ENCODE results near the gene CDK9.
"Not testable (repeated sequence)": the region's sequence is repeated elsewhere in the genome, so short reads cannot be mapped to it uniquely, and the experiment has no call there.

Gene CDK9

DNA sequence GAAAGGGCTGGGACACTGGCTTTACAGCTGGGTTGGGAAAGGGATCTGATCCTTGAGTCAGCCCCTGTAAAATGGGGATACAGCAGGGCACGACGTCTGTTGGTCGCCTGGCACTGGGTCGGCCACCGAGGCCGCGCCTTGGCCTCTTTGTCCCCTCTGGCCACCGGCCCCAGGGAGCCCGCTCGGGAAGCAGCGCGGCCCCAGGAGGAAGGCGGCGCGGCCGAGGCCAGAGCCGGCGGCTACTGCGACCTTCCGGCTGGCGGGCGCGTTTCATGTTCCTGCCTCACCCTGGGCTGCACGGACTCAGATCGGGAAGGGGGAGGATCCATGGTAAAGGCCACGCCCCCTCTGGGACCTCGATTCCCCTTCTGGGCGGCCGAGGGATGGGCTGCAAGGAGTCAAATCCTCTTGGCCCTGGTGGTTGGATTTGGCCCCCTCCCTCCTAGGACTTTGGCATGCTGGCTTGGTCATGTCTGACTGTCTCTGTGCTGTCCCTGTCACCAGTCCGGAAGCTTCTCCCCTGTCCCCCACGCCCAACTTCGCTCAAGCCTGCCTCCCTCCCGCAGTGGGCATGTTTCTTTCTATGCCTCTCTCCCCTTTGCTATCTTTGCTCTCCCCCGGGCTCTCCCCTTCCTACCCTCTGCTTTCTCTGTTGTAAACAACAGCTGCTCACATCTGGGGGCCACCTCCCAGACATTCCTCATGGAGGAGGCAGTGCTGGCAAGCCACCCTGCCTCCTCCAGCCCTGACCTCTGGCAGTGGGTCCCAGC is 42.6 kb downstream of the CDK9 start:
- DNase-seq, result no peak

- DNase-seq, result no peak
These were observed 43.5 kb downstream of the CDK9 start for GRCh38 chr9:127829205-127829906.

DNA sequence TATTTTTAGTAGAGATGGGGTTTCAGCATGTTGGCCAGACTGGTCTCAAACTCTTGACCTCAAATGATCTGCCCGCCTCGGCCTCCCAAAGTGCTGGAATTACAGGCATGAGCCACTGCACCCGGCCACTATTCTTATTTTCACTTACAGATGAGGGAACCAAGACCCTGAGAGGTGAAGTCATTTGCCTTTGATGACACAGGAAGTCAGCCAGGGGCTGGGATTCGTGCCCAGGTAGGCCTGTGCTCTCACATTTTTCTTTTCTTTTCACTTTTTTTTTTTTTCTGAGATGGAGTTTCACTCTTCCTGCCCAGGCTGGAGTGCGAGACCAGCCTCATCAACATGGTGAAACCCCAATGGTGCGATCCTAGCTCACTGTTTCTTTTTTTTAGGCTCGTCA is 46.4 kb downstream of the CDK9 start:
- peak in 3 of 6 experiments; percentile 5 to 27 (median 19) for DNase-seq

DNA sequence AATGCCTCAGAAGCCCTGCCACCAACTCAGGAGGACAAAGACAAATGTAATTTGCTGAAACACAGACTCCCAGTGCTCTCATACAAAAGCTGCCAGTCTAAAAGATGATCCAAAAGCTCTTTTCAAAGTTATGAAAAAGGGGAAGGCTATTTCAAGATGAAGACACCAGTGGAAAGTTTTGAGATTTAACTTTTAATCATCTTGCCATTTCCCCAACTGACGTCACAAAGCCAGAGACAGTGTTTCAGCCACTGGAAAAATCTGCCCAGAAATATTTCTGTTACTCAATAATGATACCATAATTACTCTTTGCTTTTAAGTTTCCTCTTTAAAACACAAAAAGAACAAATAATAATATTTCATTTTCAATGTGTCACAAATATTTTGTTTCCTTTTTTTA is 47.7 kb downstream of the CDK9 start:
- DNase-seq, result no peak

GRCh38 chr9:127835991-127836516 is 50.2 kb downstream of the CDK9 start:
- no peak for DNase-seq

- DNase-seq, result not testable (repeated sequence)
These were observed 50.7 kb downstream of the CDK9 start for GRCh38 chr9:127836561-127836960.

GRCh38 chr9:127837346-127837745 is 51.5 kb downstream of the CDK9 start:
- no peak for DNase-seq

DNA sequence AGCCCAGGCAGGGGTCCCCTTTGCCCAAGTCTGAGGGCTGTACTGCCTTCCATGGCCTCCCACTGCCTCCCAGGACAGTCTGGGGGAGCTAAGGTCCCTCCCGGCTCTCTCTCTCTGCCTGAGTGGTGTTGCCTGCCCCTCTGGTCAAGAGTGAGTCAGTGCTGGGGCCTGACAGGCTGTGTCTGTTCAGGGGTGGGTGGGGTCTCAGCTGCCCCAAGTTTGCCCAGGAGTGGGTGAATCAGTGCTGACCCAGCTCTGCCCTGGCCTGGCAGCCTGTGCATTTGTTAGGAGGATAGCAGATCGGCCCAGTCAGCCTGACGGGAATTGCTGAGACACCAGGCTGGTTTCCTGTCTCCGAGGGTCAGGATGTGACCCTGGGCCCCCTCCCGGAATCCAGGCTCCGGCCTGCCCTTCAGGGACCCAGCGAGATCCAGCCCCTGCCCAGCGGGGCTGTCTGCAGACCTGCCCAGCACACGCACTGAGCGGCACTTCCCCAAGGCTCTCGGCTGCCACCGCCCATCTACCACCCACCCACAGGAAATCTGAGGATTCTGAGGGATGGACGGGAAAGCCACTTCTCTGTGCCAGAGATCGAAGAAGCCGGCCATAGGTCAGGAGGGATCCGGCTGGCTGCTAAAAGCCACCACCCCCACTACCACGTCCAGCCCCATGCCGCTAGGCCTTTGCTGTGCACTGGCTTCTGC is 52.7 kb downstream of the CDK9 start:
- DNase-seq, result no peak
